HepG2 (cell line): ENCODE measurements around the gene GPT2. TPM values are rescaled to one million over a fixed set of nuclear protein-coding genes. Genes with fewer than 3 reads are reported as not detected.

Source experiments
- EEA1 ChIP-seq: sonication (generic); formaldehyde crosslinking; IDR thresholded peaks from 2 replicates; pipeline ENCODE4 v1.5.1; 2020; ENCODE audit warnings: mild to moderate bottlenecking, missing genetic modification reagents, borderline replicate concordance
- EZH2 ChIP-seq: conservative IDR thresholded peaks from 2 replicates; pipeline ENCODE4 v1.6.1; 2012; ENCODE audit warnings: mild to moderate bottlenecking, low read depth, low read length, moderate library complexity
- FOXC1 ChIP-seq: sonication (generic); formaldehyde crosslinking; IDR thresholded peaks from 2 replicates; pipeline ENCODE4 v1.8.0; 2022; ENCODE audit warnings: mild to moderate bottlenecking, missing genetic modification reagents, borderline replicate concordance
- NCOA1 ChIP-seq: sonication (generic); formaldehyde crosslinking; IDR thresholded peaks from 2 replicates; pipeline ENCODE4 v1.9.0; 2021; ENCODE audit warnings: missing genetic modification reagents
- NFE2L1 ChIP-seq: sonication (generic); formaldehyde crosslinking; IDR thresholded peaks from 2 replicates; pipeline ENCODE4 v1.4.0; 2020; ENCODE audit warnings: missing genetic modification reagents, mild to moderate bottlenecking, borderline replicate concordance
- SPEN ChIP-seq: sonication (generic); formaldehyde crosslinking; IDR thresholded peaks from 2 replicates; pipeline ENCODE4 v1.5.1; 2020; ENCODE audit warnings: low read depth, mild to moderate bottlenecking, missing genetic modification reagents
- TAF1 ChIP-seq: sonication (generic); formaldehyde crosslinking; IDR thresholded peaks from 2 replicates; pipeline ENCODE4 v1.4.0; 2020; ENCODE audit warnings: missing genetic modification reagents
- ZBTB44 ChIP-seq: sonication (generic); formaldehyde crosslinking; IDR thresholded peaks from 2 replicates; pipeline ENCODE4 v1.4.0; 2020; ENCODE audit warnings: missing genetic modification reagents
- ZNF124 ChIP-seq: sonication (generic); formaldehyde crosslinking; IDR thresholded peaks from 2 replicates; pipeline ENCODE4 v1.4.0; 2020; ENCODE audit warnings: missing genetic modification reagents
- ZNF44 ChIP-seq: sonication (generic); formaldehyde crosslinking; IDR thresholded peaks from 2 replicates; pipeline ENCODE4 v1.5.1; 2020; ENCODE audit warnings: mild to moderate bottlenecking, missing genetic modification reagents
- ZSCAN25 ChIP-seq: sonication (generic); formaldehyde crosslinking; IDR thresholded peaks from 2 replicates; pipeline ENCODE4 v1.8.0; 2022; ENCODE audit warnings: mild to moderate bottlenecking, missing genetic modification reagents
- polyA plus RNA-seq, 8 experiments: library from polyadenylated mRNA; depleted of rRNA in 3 of 8; stranded (reverse) in 7 of 8; unstranded in 1 of 8; fragments of >200 nt; fragmentation: Illumina TruSeq in 4 of 8; extraction: Trizol in 4 of 8; gene quantifications; 2 replicates each; pipeline versions ENCODE4 v1.2.1 to v1.2.3, GENCODE V29; 2011 to 2016; ENCODE audit warnings: low read depth in 4 of 8, missing spikeins in 1 of 8, mixed read lengths in 1 of 8; ENCODE audit not compliant: insufficient read depth in 1 of 8
- total RNA-seq, 5 experiments: library from RNA; depleted of rRNA; stranded (reverse); fragments of >200 nt; fragmentation: Illumina TruSeq; extraction: Trizol; gene quantifications; 2 replicates each; pipeline ENCODE4 v1.2.3, GENCODE V29; 2016; ENCODE audit warnings: low read depth in 1 of 5
- TF ChIP-seq, protein P1 (sequence below): sonication (generic); formaldehyde crosslinking; IDR thresholded peaks from 2 replicates; pipeline ENCODE4 v1.5.0; 2020; ENCODE audit warnings: missing genetic modification reagents
- TF ChIP-seq, protein P2 (sequence below): sonication (generic); formaldehyde crosslinking; IDR thresholded peaks from 2 replicates; pipeline ENCODE4 v1.4.0; 2020; ENCODE audit warnings: missing genetic modification reagents
- TF ChIP-seq, protein P3 (sequence below): sonication (generic); formaldehyde crosslinking; IDR thresholded peaks from 2 replicates; pipeline ENCODE4 v1.4.0; 2020; ENCODE audit warnings: mild to moderate bottlenecking, missing genetic modification reagents

Gene GPT2
- total and polyA plus RNA-seq, 2 of the 13 experiments (the other 11 are each of a cell fraction or from before 2014, with no cell fraction given): 138 to 267 TPM

DNA sequence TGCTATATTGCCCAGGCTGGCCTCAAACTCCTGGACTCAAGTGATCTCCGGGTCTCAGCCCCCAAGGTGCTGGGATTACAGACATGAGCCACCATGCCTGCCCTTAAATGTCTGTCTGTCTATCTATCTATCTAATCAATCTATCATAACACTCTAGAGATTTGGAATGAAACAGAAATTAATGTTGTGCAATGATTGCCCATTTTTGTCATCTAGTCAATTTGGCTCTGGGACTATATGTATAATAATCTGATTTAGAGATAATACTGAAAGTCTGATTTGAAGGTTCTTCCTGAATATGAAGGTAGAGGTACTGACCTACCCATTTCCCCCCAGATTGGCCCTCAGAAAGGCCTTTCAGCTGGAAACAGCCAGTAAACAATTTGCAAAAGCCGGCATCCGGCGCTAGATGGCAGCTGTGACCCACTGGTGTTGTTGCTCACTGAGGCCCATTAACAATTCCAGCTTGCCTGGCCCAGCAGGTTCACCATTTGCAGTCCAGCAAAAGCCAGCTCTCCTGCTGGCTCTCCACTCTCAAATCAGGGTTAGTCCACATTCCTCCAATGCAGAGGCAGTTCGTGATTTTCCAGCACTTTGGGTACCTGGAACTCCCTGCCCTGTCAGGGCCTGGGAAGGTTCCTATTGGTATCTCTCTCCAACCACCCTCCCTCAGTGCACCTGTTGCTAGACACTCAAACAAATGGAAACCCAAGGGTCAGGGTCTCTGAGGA, 30.3 kb upstream of the GPT2 start (continued):
- TF ChIP-seq ZSCAN25 (CRISPR knock-in tag): peak; percentile 32; the same call in 1 of the 2 replicates
- TF ChIP-seq EZH2: no peak
- TF ChIP-seq EEA1 (CRISPR knock-in tag): no peak
- TF ChIP-seq ZBTB44 (CRISPR knock-in tag): no peak
- TF ChIP-seq SPEN (CRISPR knock-in tag): 0 out of 2 replicates have a peak, but pooled peaks have one; percentile 27
- TF ChIP-seq, protein P1, sequence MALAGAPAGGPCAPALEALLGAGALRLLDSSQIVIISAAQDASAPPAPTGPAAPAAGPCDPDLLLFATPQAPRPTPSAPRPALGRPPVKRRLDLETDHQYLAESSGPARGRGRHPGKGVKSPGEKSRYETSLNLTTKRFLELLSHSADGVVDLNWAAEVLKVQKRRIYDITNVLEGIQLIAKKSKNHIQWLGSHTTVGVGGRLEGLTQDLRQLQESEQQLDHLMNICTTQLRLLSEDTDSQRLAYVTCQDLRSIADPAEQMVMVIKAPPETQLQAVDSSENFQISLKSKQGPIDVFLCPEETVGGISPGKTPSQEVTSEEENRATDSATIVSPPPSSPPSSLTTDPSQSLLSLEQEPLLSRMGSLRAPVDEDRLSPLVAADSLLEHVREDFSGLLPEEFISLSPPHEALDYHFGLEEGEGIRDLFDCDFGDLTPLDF (CRISPR knock-in tag): no peak
- TF ChIP-seq TAF1: no peak
- TF ChIP-seq FOXC1 (CRISPR knock-in tag): no peak
- TF ChIP-seq ZNF44 (CRISPR knock-in tag): peak; percentile 77; the same call in 1 of the 2 replicates
- TF ChIP-seq, protein P2, sequence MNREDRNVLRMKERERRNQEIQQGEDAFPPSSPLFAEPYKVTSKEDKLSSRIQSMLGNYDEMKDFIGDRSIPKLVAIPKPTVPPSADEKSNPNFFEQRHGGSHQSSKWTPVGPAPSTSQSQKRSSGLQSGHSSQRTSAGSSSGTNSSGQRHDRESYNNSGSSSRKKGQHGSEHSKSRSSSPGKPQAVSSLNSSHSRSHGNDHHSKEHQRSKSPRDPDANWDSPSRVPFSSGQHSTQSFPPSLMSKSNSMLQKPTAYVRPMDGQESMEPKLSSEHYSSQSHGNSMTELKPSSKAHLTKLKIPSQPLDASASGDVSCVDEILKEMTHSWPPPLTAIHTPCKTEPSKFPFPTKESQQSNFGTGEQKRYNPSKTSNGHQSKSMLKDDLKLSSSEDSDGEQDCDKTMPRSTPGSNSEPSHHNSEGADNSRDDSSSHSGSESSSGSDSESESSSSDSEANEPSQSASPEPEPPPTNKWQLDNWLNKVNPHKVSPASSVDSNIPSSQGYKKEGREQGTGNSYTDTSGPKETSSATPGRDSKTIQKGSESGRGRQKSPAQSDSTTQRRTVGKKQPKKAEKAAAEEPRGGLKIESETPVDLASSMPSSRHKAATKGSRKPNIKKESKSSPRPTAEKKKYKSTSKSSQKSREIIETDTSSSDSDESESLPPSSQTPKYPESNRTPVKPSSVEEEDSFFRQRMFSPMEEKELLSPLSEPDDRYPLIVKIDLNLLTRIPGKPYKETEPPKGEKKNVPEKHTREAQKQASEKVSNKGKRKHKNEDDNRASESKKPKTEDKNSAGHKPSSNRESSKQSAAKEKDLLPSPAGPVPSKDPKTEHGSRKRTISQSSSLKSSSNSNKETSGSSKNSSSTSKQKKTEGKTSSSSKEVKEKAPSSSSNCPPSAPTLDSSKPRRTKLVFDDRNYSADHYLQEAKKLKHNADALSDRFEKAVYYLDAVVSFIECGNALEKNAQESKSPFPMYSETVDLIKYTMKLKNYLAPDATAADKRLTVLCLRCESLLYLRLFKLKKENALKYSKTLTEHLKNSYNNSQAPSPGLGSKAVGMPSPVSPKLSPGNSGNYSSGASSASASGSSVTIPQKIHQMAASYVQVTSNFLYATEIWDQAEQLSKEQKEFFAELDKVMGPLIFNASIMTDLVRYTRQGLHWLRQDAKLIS (CRISPR knock-in tag): no peak
- TF ChIP-seq, protein P3, sequence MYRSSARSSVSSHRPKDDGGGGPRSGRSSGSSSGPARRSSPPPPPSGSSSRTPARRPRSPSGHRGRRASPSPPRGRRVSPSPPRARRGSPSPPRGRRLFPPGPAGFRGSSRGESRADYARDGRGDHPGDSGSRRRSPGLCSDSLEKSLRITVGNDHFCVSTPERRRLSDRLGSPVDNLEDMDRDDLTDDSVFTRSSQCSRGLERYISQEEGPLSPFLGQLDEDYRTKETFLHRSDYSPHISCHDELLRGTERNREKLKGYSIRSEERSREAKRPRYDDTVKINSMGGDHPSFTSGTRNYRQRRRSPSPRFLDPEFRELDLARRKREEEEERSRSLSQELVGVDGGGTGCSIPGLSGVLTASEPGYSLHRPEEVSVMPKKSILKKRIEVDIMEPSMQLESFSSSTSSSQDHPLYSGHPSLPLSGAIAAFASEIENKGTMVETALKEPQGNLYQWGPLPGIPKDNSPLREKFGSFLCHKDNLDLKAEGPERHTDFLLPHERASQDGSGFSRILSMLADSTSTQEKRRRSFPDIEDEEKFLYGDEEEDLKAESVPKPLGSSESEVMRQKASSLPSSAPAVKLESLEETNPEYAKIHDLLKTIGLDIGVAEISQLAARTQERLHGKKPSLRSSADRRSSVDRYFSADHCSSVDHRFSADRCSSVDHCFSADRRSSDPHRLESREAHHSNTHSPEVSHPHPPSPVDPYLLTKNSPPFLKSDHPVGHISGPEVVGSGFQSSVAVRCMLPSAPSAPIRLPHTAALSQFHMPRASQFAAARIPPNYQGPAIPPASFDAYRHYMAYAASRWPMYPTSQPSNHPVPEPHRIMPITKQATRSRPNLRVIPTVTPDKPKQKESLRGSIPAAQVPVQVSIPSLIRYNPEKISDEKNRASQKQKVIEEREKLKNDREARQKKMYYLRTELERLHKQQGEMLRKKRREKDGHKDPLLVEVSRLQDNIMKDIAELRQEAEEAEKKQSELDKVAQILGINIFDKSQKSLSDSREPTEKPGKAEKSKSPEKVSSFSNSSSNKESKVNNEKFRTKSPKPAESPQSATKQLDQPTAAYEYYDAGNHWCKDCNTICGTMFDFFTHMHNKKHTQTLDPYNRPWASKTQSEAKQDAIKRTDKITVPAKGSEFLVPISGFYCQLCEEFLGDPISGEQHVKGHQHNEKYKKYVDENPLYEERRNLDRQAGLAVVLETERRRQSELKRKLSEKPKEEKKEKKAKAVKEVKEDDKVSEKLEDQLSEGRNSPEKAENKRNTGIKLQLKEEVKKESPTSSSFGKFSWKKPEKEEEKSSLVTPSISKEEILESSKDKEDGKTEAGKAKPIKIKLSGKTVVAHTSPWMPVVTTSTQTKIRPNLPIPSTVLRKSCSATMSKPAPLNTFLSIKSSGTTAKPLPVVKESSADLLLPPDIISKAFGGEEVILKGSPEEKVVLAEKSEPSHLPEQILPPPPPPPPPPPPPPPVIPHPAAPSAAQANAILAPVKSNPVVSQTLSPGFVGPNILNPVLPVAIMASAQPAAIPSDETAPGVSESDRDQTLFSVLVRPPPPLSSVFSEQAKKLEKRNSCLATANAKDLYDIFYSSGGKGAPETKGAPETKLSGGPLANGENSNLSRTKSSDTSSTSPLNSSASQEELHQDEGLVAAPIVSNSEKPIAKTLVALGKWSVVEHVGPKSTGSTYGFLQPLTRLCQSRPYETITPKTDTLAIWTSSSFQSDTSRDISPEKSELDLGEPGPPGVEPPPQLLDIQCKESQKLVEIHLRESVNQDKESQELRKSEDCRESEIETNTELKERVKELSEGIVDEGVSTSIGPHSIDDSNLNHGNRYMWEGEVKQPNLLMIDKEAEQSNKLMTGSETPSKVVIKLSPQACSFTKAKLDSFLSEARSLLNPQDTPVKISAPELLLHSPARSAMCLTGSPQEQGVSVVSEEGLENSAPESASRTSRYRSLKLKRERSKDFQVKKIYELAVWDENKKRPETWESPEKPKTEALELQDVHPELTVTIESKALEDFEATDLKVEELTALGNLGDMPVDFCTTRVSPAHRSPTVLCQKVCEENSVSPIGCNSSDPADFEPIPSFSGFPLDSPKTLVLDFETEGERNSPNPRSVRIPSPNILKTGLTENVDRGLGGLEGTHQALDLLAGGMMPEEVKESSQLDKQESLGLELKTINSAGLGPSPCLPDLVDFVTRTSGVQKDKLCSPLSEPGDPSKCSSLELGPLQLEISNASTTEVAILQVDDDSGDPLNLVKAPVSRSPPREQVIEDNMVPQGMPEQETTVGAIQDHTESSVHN (CRISPR knock-in tag): no peak
- TF ChIP-seq NCOA1: no peak
- TF ChIP-seq NFE2L1 (CRISPR knock-in tag): no peak
- TF ChIP-seq ZNF124 (CRISPR knock-in tag): no peak
